ENCODE measurements around the gene AMPD2. TPM values are rescaled to one million over a fixed set of nuclear protein-coding genes. Genes with fewer than 3 reads are reported as not detected.

The AMPD2 gene
- 100 to 1,000 TPM; 170 to 191 TPM for total RNA-seq
- 55.5 TPM for polyA plus RNA-seq (2013, experiment 1 of 2)
- 88.6 TPM for polyA plus RNA-seq (2013, experiment 2 of 2)
- total RNA-seq, result 29.2 to 202 (median 73.3) reads per million in 172 experiments

DNA sequence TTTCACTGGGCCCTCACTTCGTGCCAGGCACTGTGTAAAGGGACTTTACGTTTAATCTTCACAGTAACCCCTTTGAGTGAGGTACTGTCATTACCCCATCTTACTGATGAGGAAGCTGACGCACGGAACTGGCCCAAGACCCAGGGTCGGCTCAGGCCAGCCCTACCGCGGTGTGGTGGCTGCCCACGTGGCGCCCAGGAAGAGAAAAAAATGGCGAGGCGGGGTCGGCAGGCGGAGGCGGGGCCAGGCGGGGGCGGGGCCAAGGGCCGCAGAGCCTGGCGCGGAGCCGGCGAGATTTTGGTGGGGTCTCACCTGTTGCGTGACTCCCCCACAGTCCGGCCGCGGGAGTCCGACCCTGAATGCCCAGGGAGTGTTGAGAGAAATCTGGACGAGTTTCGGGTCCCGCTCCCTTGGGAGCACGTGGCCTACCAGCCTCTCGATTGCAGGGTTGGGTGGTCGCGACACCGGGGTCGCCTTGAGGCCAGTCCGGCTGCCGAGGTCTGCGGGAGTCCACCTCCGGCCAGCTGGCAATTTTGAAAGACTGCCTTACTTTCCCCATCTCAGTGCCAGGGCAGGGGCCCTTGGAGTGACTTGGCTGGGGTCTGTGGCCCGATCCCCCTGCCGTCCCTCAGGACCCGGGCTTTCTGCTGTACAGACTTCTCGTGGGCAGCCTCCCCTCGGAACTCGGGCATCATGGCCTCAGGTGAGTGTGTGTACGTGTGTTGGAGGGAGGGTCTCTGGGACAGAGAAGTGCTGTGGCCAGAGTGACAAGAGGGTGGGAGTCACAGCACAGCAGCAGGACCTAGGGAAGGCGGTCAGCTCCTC lies at the start of gene AMPD2, which contains the start of gene GNAT2:
AMPD2 (plus strand) TSS at position 262 of the 825 bp plus-strand sequence. CDS start 1,339 bp downstream, outside the sequence.
GNAT2 (minus strand) TSS at position 41 of the 825 bp plus-strand sequence. CDS start 6,746 bp downstream, outside the sequence.
- Histone ChIP-seq H3K36me3 (ENCODE audit: insufficient read depth, low read length) (no peaks in the 10 kb centered on the region), H3K9me3 (ENCODE audit: control insufficient read depth in 1 of 2, insufficient read depth in 1 of 2, low read length in 2 of 2) (no peaks in the 10 kb centered on the region), H3K27me3 (ENCODE audit: control insufficient read depth in 1 of 2, insufficient read depth in 2 of 2, low read length in 2 of 2) (no peaks in the 10 kb centered on the region), H3K4me1 (ENCODE audit: insufficient read depth, low read length) (peaks cover 80% of the 10 kb centered on the region), H3K27ac (ENCODE audit: low read depth in 1 of 2, low read length in 2 of 2) (peak within 1 kb of the TSS; percentile 85 to 95), H3K4me3 (ENCODE audit: low read length) (peak within 1 kb of the TSS; percentile 91)
- CTCF ChIA-PET, result interaction anchor here (0.9 to 2.4 kb wide), 4 partner anchors 20 to 365 kb away, joined by 3 to 10 read pairs (median 4); partner anchors contain the start of genes AHCYL1 and GNAI3
- H3K27me3 Mint-ChIP-seq, result no peaks in the 10 kb centered on the region
- ATAC-seq (ENCODE audit: poor library complexity) (peak; percentile 25), DNase-seq (peak; percentile 41 to 91 (median 60))
- H3K4me3 Mint-ChIP-seq, result peak within 1 kb of the TSS; percentile 99
- peaks cover 78% of the 10 kb centered on the region for H3K4me1 Mint-ChIP-seq (ENCODE audit: low read depth)
- no peaks in the 10 kb centered on the region for H3K9me3 Mint-ChIP-seq
- POLR2A ChIA-PET, result interaction anchor here (0.7 to 2.9 kb wide), 10 partner anchors 11 to 365 kb away, joined by 3 to 52 read pairs (median 6); partner anchors contain the start of genes AHCYL1, ATXN7L2, GNAI3 and GSTM1
- H3K27ac Mint-ChIP-seq, result peak within 1 kb of the TSS; percentile 89
- intact Hi-C loops (cut with DNase I, micrococcal nuclease), result loop anchor here (5.0 to 10.0 kb wide), 5 partner anchors 127 to 405 kb away; partner anchors contain the start of genes ATXN7L2 (in 1 of the 2), CYB561D1 (in 1 of the 2), PSMA5 (in 1 of the 2) and PSRC1 (in 1 of the 2)
- TF ChIP-seq, protein P1, sequence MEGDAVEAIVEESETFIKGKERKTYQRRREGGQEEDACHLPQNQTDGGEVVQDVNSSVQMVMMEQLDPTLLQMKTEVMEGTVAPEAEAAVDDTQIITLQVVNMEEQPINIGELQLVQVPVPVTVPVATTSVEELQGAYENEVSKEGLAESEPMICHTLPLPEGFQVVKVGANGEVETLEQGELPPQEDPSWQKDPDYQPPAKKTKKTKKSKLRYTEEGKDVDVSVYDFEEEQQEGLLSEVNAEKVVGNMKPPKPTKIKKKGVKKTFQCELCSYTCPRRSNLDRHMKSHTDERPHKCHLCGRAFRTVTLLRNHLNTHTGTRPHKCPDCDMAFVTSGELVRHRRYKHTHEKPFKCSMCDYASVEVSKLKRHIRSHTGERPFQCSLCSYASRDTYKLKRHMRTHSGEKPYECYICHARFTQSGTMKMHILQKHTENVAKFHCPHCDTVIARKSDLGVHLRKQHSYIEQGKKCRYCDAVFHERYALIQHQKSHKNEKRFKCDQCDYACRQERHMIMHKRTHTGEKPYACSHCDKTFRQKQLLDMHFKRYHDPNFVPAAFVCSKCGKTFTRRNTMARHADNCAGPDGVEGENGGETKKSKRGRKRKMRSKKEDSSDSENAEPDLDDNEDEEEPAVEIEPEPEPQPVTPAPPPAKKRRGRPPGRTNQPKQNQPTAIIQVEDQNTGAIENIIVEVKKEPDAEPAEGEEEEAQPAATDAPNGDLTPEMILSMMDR (IDR thresholded peaks at IDR 0.05), result no peak
- peaks cover 4% of the 10 kb centered on the region for H3K36me3 Mint-ChIP-seq (ENCODE audit: low read depth)

DNA sequence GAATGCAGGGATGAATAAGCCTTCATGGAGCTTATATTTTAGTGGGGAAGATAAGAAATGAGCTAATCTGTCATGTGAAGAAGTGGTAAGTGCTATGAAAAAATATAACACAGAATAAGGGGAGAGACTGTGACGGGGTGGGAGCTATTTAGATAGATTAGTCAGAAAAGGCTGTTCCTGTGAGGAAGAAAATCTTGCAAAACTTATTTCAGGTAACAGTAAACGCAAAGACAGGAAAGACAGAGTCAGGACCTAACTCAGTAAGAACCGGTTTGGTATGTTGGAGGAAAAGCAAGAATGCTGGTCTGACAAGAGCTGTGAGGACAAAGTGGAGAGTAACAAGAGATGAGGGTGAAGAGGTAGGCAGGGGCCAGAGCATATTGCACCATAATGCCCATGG lies 49.2 kb upstream of the AMPD2 start:
- Mint-ChIP-seq H3K4me1 (ENCODE audit: low read depth) (peaks cover 27% of the 10 kb centered on the region), H3K4me3 (no peak overlapping the region), H3K9me3 (no peaks in the 10 kb centered on the region), H3K27ac (no peak overlapping the region), H3K36me3 (ENCODE audit: low read depth) (peaks cover 26% of the 10 kb centered on the region), H3K27me3 (no peaks in the 10 kb centered on the region)
- POLR2A ChIA-PET, result interaction anchor here (2.1 kb wide), 1 partner anchor 22 kb away, joined by 11 read pairs; the partner anchor contains the start of gene GNAI3
- TF ChIP-seq, protein P1 (IDR thresholded peaks at IDR 0.05), result no peak
- no peak overlapping the region for H3K4me3 ChIP-seq (ENCODE audit: low read length)
- no peaks in the 10 kb centered on the region for H3K27me3 ChIP-seq (ENCODE audit: control insufficient read depth in 1 of 2, insufficient read depth in 2 of 2, low read length in 2 of 2)
- intact Hi-C loops (cut with DNase I, micrococcal nuclease), result no loop called here
- H3K9me3 ChIP-seq (ENCODE audit: control insufficient read depth in 1 of 2, insufficient read depth in 1 of 2, low read length in 2 of 2), result no peaks in the 10 kb centered on the region
- ATAC-seq (ENCODE audit: poor library complexity) (no peak), DNase-seq (no peak)
- CTCF ChIA-PET, result interaction anchor here (2.3 kb wide), 1 partner anchor 24 kb away, joined by 7 read pairs; no protein-coding TSS in a partner anchor
- H3K36me3 ChIP-seq (ENCODE audit: insufficient read depth, low read length), result peaks cover 18% of the 10 kb centered on the region
- H3K27ac ChIP-seq (ENCODE audit: low read depth in 1 of 2, low read length in 2 of 2), result no peak overlapping the region
- H3K4me1 ChIP-seq (ENCODE audit: insufficient read depth, low read length), result peaks cover 12% of the 10 kb centered on the region

DNA sequence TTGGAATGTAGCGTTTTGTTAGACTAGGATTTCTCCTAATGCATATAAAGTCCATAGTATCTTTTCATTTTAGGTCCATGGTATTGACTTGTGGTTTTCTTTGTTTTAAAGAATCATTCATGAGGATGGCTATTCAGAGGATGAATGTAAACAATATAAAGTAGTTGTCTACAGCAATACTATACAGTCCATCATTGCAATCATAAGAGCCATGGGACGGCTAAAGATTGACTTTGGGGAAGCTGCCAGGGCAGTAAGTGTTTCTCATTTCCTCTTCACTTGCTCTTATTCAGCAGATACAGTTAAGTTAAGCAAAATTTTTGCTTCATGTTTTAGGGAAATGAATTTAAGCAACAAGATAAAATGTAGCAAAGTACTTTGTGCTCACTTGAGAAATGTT lies 45.9 kb upstream of the AMPD2 start:
- Histone ChIP-seq H3K27ac (ENCODE audit: low read depth in 1 of 2, low read length in 2 of 2) (no peak overlapping the region), H3K27me3 (ENCODE audit: control insufficient read depth in 1 of 2, insufficient read depth in 2 of 2, low read length in 2 of 2) (no peaks in the 10 kb centered on the region), H3K4me1 (ENCODE audit: insufficient read depth, low read length) (peaks cover under 1% of the 10 kb centered on the region), H3K36me3 (ENCODE audit: insufficient read depth, low read length) (peaks cover 42% of the 10 kb centered on the region), H3K4me3 (ENCODE audit: low read length) (no peak overlapping the region), H3K9me3 (ENCODE audit: control insufficient read depth in 1 of 2, insufficient read depth in 1 of 2, low read length in 2 of 2) (no peaks in the 10 kb centered on the region)
- no peak overlapping the region for H3K4me3 Mint-ChIP-seq
- H3K4me1 Mint-ChIP-seq (ENCODE audit: low read depth), result peaks cover 18% of the 10 kb centered on the region
- intact Hi-C loops (cut with DNase I, micrococcal nuclease), result no loop called here
- peak in 2 of 14 experiments; percentile 19 to 20 for DNase-seq
- CTCF ChIA-PET, result no interaction called here
- H3K9me3 Mint-ChIP-seq, result no peaks in the 10 kb centered on the region
- peak overlapping the region; percentile 34 for H3K27ac Mint-ChIP-seq
- H3K36me3 Mint-ChIP-seq (ENCODE audit: low read depth), result peaks cover 58% of the 10 kb centered on the region
- H3K27me3 Mint-ChIP-seq, result no peaks in the 10 kb centered on the region
- POLR2A ChIA-PET, result no interaction called here
- no peak for ATAC-seq (ENCODE audit: poor library complexity)
- TF ChIP-seq, protein P1 (IDR thresholded peaks at IDR 0.05), result no peak
